ENCODE data around the gene TNFRSF4. TPM values are rescaled to one million over a fixed set of nuclear protein-coding genes. Genes with fewer than 3 reads are reported as not detected.

Gene TNFRSF4
- total and polyA plus RNA-seq, 9 of the 15 experiments (the other 6 are each of a cell fraction or from before 2014, with no cell fraction given) = 0.07 to 0.44 (median 0.19) TPM; not detected in 5

DNA sequence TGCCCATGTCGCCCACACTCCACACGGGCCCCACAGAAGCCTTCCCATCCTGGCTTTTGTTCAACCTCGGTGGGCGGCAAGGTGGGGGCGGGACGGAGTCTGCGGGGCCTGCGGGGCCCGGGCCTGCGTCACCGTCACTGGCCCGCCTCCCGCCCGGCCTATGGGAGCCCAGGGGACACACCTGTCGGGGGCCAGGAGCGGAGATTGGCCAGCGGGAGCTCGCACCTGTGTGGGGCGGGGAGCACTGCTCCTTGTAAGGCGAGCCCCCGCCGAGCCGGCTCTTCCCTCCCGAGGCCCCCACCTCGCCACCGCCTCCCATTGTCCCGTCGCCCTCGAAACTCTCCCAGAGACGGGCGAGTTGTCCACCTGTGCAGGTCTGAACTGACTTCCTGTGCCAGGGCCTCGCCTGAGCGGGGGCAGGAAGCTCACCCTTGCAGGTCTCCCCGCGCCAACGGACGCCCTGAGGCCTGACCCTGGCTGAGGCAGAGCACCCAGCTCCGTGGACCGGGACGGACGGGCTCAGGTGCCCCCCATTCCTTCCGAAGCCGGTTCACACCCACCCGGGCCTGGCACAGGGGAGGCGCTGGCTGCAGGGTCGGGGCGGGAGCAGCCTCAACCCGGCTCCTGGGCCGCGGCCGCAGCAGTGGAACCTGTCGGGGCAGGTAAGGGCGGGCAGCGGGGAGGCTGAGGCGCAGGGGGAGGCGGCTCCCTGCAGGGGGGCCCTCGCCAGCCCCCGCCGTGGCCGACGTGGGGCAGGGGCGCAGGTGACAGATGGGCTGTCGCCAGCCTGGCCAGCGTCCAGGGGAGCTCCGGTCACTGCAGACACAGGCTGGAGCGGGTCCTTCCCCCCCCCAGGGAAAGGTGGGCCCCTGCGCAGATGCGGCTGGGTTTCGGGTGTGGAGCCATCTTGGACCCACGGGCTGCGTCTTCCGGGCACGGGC is 51.1 kb downstream of the TNFRSF4 start:
- Histone ChIP-seq H3K4me1 (replicated peaks in 1 of 2; ENCODE audit: control insufficient read depth in 2 of 2, insufficient read depth in 2 of 2, low read length in 2 of 2) (peaks cover 9 to 87% of the 10 kb centered on the region in 2 experiments; a peak in 4 of 5 replicates), H3K36me3 (ENCODE audit: control insufficient read depth, insufficient read depth, low read length) (no peaks in the 10 kb centered on the region), H3K9me3 (replicated peaks; ENCODE audit: control insufficient read depth, insufficient read depth, low read depth, low read length) (no peaks in the 10 kb centered on the region), H3K9me1 (ENCODE audit: control insufficient read depth, insufficient read depth, low read length) (no peaks in the 10 kb centered on the region), H3K9ac (ENCODE audit: insufficient read depth in 1 of 2, low read depth in 2 of 2, low read length in 2 of 2) (no peak overlapping the region), H3K4me2 (ENCODE audit: insufficient read depth, low read length) (no peak overlapping the region), H3K27me3 (ENCODE audit: control insufficient read depth in 2 of 2, insufficient read depth in 2 of 2, low read length in 2 of 2) (peaks cover 51 to 58% of the 10 kb centered on the region in 2 experiments), H3K79me2 (ENCODE audit: control insufficient read depth, insufficient read depth, low read length) (no peaks in the 10 kb centered on the region), H3K4me3 (no peak overlapping the region), H2AFZ (ENCODE audit: low read depth, low read length) (no peak overlapping the region), H4K20me1 (replicated peaks; ENCODE audit: control insufficient read depth, insufficient read depth, low read length) (no peaks in the 10 kb centered on the region; the same call in 1 of the 2 replicates), H3K27ac (ENCODE audit: extremely low read depth, low read depth, low read length) (no peak overlapping the region)
- WGBS (ENCODE audit: insufficient coverage, low coverage, missing lambda C conversion rate) = 33% methylated on average over 64 of the region's 73 CpGs
- DNase-seq (ENCODE audit: extremely low read depth in 1 of 4, low spot score in 3 of 4) = no peak
- in situ Hi-C loops (cut with MboI) (no loop called here), intact Hi-C loops (cut with micrococcal nuclease) (no loop called here)
- TF ChIP-seq STAG1 (CRISPR knock-in tag; IDR thresholded peaks at IDR 0.05; ENCODE audit: borderline replicate concordance) = 0 out of 2 replicates have a peak, but pooled peaks have one; percentile 9
- TF ChIP-seq KLF16 (IDR thresholded peaks at IDR 0.05) = no peak
- ChIA-PET CTCF (ENCODE audit: low intra/inter-chr PET ratio) (no interaction called here), POLR2A (interaction anchor here (0.7 kb wide), 1 partner anchor 15 kb away, joined by 3 read pairs; no protein-coding TSS in a partner anchor)
- FAIRE-seq = no peak
- ATAC-seq = no peak
- no TSS peak for BruUV-seq (replicated peaks)

DNA sequence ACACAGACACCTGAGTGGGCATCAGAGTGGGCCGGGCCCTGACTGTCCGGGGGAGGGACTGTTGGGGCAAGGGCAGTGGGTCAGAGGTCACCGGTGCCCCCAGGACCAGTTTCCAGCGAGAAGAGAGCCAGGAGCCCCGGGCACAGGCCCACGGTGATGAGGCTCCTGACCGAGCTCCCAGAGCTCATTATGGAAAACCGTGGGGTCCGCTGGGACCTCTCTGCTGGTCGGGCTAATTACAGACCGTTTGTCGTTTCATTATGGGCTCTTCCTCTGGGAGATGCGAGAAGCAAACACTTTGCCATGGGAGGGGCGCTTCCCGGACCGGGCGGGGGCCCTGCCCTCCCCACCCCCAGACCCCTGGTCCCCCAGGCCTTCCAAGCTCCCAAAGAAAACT is 52.3 kb downstream of the TNFRSF4 start:
- FAIRE-seq = no peak
- POLR2A ChIA-PET = interaction anchor here (1.1 kb wide), 1 partner anchor 17 kb away, joined by 3 read pairs; no protein-coding TSS in a partner anchor
- H3K9ac ChIP-seq (ENCODE audit: insufficient read depth in 1 of 2, low read depth in 2 of 2, low read length in 2 of 2) = no peak overlapping the region; a peak in 1 of 4 replicates
- TF ChIP-seq KLF1 (tag; IDR thresholded peaks at IDR 0.05) (no peak), NFIC (IDR thresholded peaks at IDR 0.05) (no peak), ZNF77 (CRISPR knock-in tag; IDR thresholded peaks at IDR 0.05) (no peak), EGR1 (conservative IDR thresholded peaks at IDR 0.05) (no peak), IFI16 (CRISPR knock-in tag; IDR thresholded peaks at IDR 0.05) (no peak), ZFP30 (CRISPR knock-in tag; IDR thresholded peaks at IDR 0.05; ENCODE audit: borderline replicate concordance) (no peak), ZNF507 (tag; conservative IDR thresholded peaks at IDR 0.05) (no peak), ZNF24 (IDR thresholded peaks at IDR 0.05) (no peak)
- TF ChIP-seq, protein P1, sequence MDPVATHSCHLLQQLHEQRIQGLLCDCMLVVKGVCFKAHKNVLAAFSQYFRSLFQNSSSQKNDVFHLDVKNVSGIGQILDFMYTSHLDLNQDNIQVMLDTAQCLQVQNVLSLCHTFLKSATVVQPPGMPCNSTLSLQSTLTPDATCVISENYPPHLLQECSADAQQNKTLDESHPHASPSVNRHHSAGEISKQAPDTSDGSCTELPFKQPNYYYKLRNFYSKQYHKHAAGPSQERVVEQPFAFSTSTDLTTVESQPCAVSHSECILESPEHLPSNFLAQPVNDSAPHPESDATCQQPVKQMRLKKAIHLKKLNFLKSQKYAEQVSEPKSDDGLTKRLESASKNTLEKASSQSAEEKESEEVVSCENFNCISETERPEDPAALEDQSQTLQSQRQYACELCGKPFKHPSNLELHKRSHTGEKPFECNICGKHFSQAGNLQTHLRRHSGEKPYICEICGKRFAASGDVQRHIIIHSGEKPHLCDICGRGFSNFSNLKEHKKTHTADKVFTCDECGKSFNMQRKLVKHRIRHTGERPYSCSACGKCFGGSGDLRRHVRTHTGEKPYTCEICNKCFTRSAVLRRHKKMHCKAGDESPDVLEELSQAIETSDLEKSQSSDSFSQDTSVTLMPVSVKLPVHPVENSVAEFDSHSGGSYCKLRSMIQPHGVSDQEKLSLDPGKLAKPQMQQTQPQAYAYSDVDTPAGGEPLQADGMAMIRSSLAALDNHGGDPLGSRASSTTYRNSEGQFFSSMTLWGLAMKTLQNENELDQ (CRISPR knock-in tag; IDR thresholded peaks at IDR 0.05; ENCODE audit: borderline replicate concordance) = no peak
- TF ChIP-seq, protein P2, sequence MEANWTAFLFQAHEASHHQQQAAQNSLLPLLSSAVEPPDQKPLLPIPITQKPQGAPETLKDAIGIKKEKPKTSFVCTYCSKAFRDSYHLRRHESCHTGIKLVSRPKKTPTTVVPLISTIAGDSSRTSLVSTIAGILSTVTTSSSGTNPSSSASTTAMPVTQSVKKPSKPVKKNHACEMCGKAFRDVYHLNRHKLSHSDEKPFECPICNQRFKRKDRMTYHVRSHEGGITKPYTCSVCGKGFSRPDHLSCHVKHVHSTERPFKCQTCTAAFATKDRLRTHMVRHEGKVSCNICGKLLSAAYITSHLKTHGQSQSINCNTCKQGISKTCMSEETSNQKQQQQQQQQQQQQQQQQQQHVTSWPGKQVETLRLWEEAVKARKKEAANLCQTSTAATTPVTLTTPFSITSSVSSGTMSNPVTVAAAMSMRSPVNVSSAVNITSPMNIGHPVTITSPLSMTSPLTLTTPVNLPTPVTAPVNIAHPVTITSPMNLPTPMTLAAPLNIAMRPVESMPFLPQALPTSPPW (CRISPR knock-in tag; IDR thresholded peaks at IDR 0.05) = no peak

More for the DNA sequence above, 52.3 kb downstream of the TNFRSF4 start:
- Histone ChIP-seq H4K20me1 (replicated peaks; ENCODE audit: control insufficient read depth, insufficient read depth, low read length) (no peaks in the 10 kb centered on the region; the same call in 1 of the 2 replicates), H3K27ac (ENCODE audit: extremely low read depth, low read depth, low read length) (no peak overlapping the region), H2AFZ (ENCODE audit: low read depth, low read length) (no peak overlapping the region), H3K9me3 (replicated peaks; ENCODE audit: control insufficient read depth, insufficient read depth, low read depth, low read length) (no peaks in the 10 kb centered on the region), H3K9me1 (ENCODE audit: control insufficient read depth, insufficient read depth, low read length) (no peaks in the 10 kb centered on the region), H3K79me2 (ENCODE audit: control insufficient read depth, insufficient read depth, low read length) (no peaks in the 10 kb centered on the region), H3K4me3 (no peak overlapping the region), H3K4me2 (ENCODE audit: insufficient read depth, low read length) (no peak overlapping the region), H3K27me3 (ENCODE audit: control insufficient read depth in 2 of 2, insufficient read depth in 2 of 2, low read length in 2 of 2) (peaks cover 40 to 46% of the 10 kb centered on the region in 2 experiments), H3K36me3 (ENCODE audit: control insufficient read depth, insufficient read depth, low read length) (no peaks in the 10 kb centered on the region), H3K4me1 (replicated peaks in 1 of 2; ENCODE audit: control insufficient read depth in 2 of 2, insufficient read depth in 2 of 2, low read length in 2 of 2) (peaks cover 15 to 85% of the 10 kb centered on the region in 2 experiments; a peak in 4 of 5 replicates)
- intact Hi-C loops (cut with micrococcal nuclease) = no loop called here
- CTCF ChIA-PET (ENCODE audit: low intra/inter-chr PET ratio) = no interaction called here
- no peak for ATAC-seq
- no TSS peak for BruUV-seq (replicated peaks)
- 8% methylated on average over 12 of the region's 17 CpGs for WGBS (ENCODE audit: insufficient coverage, low coverage, missing lambda C conversion rate)
- no peak for DNase-seq (ENCODE audit: extremely low read depth in 1 of 4, low spot score in 3 of 4)
- in situ Hi-C loops (cut with MboI) = no loop called here

Data from K562 (cell line).